PFSK-1 (cell line): ENCODE results near the gene CEACAM19.

Source experiments
- FOXP2 ChIP-seq: optimal IDR thresholded peaks from 2 replicates; pipeline ENCODE3; 2011; ENCODE audit warnings: borderline replicate concordance, control low read depth, inconsistent platforms; ENCODE audit not compliant: insufficient read depth; ENCODE audit errors: extremely low read length, extremely low read depth
- POLR2AphosphoS5 ChIP-seq: IDR thresholded peaks from 2 replicates; pipeline ENCODE4 v1.6.1; 2012; ENCODE audit warnings: low read depth, mild to moderate bottlenecking, control low read depth, low read length, moderate library complexity
- REST ChIP-seq, 2 experiments: IDR thresholded peaks; 2 replicates each; pipeline versions ENCODE4 v1.6.1 to v1.8.0; 2011 to 2012; ENCODE audit warnings: low read depth in 2 of 2, low read length in 2 of 2, control low read depth in 1 of 2, inconsistent platforms in 1 of 2, mild to moderate bottlenecking in 1 of 2, moderate library complexity in 1 of 2; ENCODE audit not compliant: insufficient read depth in 1 of 2
- SIN3A ChIP-seq: IDR thresholded peaks from 2 replicates; pipeline ENCODE4 v1.6.1; 2012; ENCODE audit warnings: mild to moderate bottlenecking, low read length, moderate library complexity, borderline replicate concordance; ENCODE audit not compliant: insufficient read depth
- TAF1 ChIP-seq: IDR thresholded peaks from 2 replicates; pipeline ENCODE4 v1.6.1; 2012; ENCODE audit warnings: low read length, control low read depth, borderline replicate concordance; ENCODE audit not compliant: insufficient read depth

DNA sequence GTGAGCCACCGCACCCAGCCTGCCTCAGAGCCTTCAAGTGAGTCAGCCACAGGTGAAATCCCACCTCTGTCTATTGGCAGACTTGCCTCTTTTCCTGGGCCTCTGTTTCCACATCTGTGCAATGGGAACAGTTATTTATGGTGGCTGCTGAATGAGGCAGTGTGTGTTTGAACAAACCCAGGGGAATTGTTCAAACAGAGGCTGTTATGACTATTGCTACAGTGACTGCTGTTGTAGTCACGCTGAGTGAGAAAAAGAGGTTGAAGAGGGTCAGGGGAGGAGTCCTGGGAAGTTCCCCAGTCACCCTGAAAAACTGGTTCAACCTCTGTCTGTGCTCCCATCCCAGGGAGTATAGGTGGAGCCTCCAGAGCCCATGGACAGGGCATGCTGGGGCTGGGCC lies at the start of gene CEACAM19:
- TF ChIP-seq POLR2AphosphoS5 (no peak), REST (IDR thresholded peaks at IDR 0.05; ENCODE audit: insufficient read depth in 1 of 2, low read depth in 2 of 2, low read length in 2 of 2) (no peak), TAF1 (no peak), FOXP2 (no peak), SIN3A (no peak)
